IMR-90 (cell line): ENCODE results near the gene HAGHL. TPM values are rescaled to one million over a fixed set of nuclear protein-coding genes. Genes with fewer than 3 reads are reported as not detected.

Experiments used
- ATAC-seq: fragments of 200-7000 bp; cut with Tn5 transposase; 2 replicates; pipeline ENCODE4 v1.9.1; 2020; ENCODE audit warnings: low read depth, mild to moderate bottlenecking, moderate library complexity
- BruUV-seq: library from RNA; stranded (reverse); fragments of 400-500 nt; replicated peaks from 2 replicates; lab custom pipeline; 2021; lab: Mats Ljungman, UMichigan
- CTCF ChIA-PET: fragments of 300-600 bp; formaldehyde crosslinking; extraction: SDS; loops from one replicate; lab custom pipeline; 2021; ENCODE audit warnings: antibody characterized with exemption; lab: Yijun Ruan, JAX
- POLR2A ChIA-PET: fragments of 300-600 bp; sonication (Branson Sonifier 250); formaldehyde crosslinking; loops from one replicate; lab custom pipeline; 2022; ENCODE audit warnings: antibody characterized with exemption; ENCODE audit not compliant: unreplicated experiment; lab: Charles Lee
- DNase-seq: peaks from one replicate; pipeline ENCODE4 v3.0.0; 2013
- H2AFZ ChIP-seq: replicated peaks from 2 replicates; pipeline ENCODE3; 2013; ENCODE audit warnings: low read length, mild to moderate bottlenecking; ENCODE audit not compliant: poor library complexity
- H2AK5ac ChIP-seq: 2 replicates; pipeline ENCODE4 v1.6.1; 2013; ENCODE audit warnings: low read depth, low read length, inconsistent platforms
- H2AK9ac ChIP-seq: replicated peaks from 2 replicates; pipeline ENCODE3; 2013; ENCODE audit warnings: mild to moderate bottlenecking, low read depth, low read length, moderate library complexity; ENCODE audit not compliant: poor library complexity
- H2BK120ac ChIP-seq: 2 replicates; pipeline ENCODE4 v1.6.1; 2013; ENCODE audit warnings: low read depth, low read length, inconsistent platforms
- H2BK15ac ChIP-seq: 3 replicates; pipeline ENCODE4 v1.6.1; 2013; ENCODE audit warnings: low read depth, low read length, inconsistent platforms
- H2BK20ac ChIP-seq: 2 replicates; pipeline ENCODE4 v1.6.1; 2013; ENCODE audit warnings: low read depth, mild to moderate bottlenecking, inconsistent platforms, low read length, moderate library complexity
- H2BK5ac ChIP-seq: 2 replicates; pipeline ENCODE4 v1.6.1; 2013; ENCODE audit warnings: mild to moderate bottlenecking, low read depth, low read length, inconsistent platforms; ENCODE audit not compliant: poor library complexity, severe bottlenecking
- H3K14ac ChIP-seq: replicated peaks from 2 replicates; pipeline ENCODE4 v1.6.1; 2013; ENCODE audit warnings: low read depth, low read length, inconsistent platforms
- H3K18ac ChIP-seq: 2 replicates; pipeline ENCODE4 v1.6.1; 2013; ENCODE audit warnings: low read depth, low read length, control low read depth
- H3K23ac ChIP-seq: 2 replicates; pipeline ENCODE4 v1.6.1; 2013; ENCODE audit warnings: low read depth, low read length, inconsistent platforms
- H3K27ac ChIP-seq: 2 replicates; pipeline ENCODE4 v1.5.1; 2013; ENCODE audit warnings: mild to moderate bottlenecking, control low read depth, low read length; ENCODE audit not compliant: insufficient read depth
- H3K27me3 ChIP-seq: 2 replicates; pipeline ENCODE4 v1.6.1; 2013; ENCODE audit warnings: low read length; ENCODE audit not compliant: control insufficient read depth, insufficient read depth
- H3K36me3 ChIP-seq: 2 replicates; pipeline ENCODE4 v1.6.1; 2013; ENCODE audit warnings: low read length, mixed read lengths; ENCODE audit not compliant: control insufficient read depth, insufficient read depth
- H3K4ac ChIP-seq: 2 replicates; pipeline ENCODE4 v1.6.1; 2013; ENCODE audit warnings: low read depth, low read length, inconsistent platforms
- H3K4me1 ChIP-seq: 2 replicates; pipeline ENCODE4 v1.6.1; 2013; ENCODE audit warnings: low read length, mixed read lengths; ENCODE audit not compliant: control insufficient read depth, insufficient read depth
- H3K4me2 ChIP-seq: 2 replicates; pipeline ENCODE4 v1.6.1; 2013; ENCODE audit warnings: low read depth, mild to moderate bottlenecking, control low read depth, low read length, moderate library complexity
- H3K4me3 ChIP-seq: 2 replicates; pipeline ENCODE4 v1.5.1; 2013; ENCODE audit warnings: low read depth, mild to moderate bottlenecking, control low read depth, low read length, moderate library complexity; ENCODE audit not compliant: insufficient read depth
- H3K56ac ChIP-seq: 2 replicates; pipeline ENCODE4 v1.6.1; 2013; ENCODE audit warnings: low read length, inconsistent platforms; ENCODE audit not compliant: insufficient read depth; ENCODE audit errors: extremely low read depth
- H3K79me1 ChIP-seq, 2 experiments: 2 replicates each; pipeline ENCODE4 v1.6.1; 2013; ENCODE audit warnings: low read length in 2 of 2, inconsistent platforms in 1 of 2, low read depth in 1 of 2
- H3K9ac ChIP-seq: 2 replicates; pipeline ENCODE4 v1.6.1; 2013; ENCODE audit warnings: low read depth, low read length, control low read depth
- H3K9me1 ChIP-seq: 2 replicates; pipeline ENCODE4 v1.6.1; 2013; ENCODE audit warnings: low read length, inconsistent platforms; ENCODE audit not compliant: insufficient read depth
- H3K9me3 ChIP-seq: 2 replicates; pipeline ENCODE4 v1.6.1; 2013; ENCODE audit warnings: low read length; ENCODE audit not compliant: control insufficient read depth, insufficient read depth
- H4K20me1 ChIP-seq: 2 replicates; pipeline ENCODE4 v1.6.1; 2013; ENCODE audit warnings: low read length, inconsistent platforms; ENCODE audit not compliant: insufficient read depth
- H4K5ac ChIP-seq: 2 replicates; pipeline ENCODE4 v1.6.1; 2013; ENCODE audit warnings: mild to moderate bottlenecking, low read depth, low read length, control low read depth
- H4K8ac ChIP-seq, 2 experiments: 2 replicates each; pipeline ENCODE4 v1.6.1; 2013; ENCODE audit warnings: low read depth in 2 of 2, low read length in 2 of 2, control low read depth in 1 of 2, inconsistent platforms in 1 of 2
- H4K91ac ChIP-seq: 2 replicates; pipeline ENCODE4 v1.6.1; 2013; ENCODE audit warnings: low read depth, low read length, inconsistent platforms; ENCODE audit not compliant: insufficient read depth
- RAD21 ChIP-seq: IDR thresholded peaks from 2 replicates; pipeline ENCODE4 v1.6.1; 2012; ENCODE audit warnings: low read length, improper control_type of control experiment
- WGBS, 2 experiments: methylation state at CpG; one replicate each; pipeline versions ENCODE4 v1.1.5 to v1.1.7; 2013; ENCODE audit warnings: missing lambda C conversion rate in 2 of 2; ENCODE audit not compliant: insufficient read length in 1 of 2; ENCODE audit errors: extremely low coverage in 2 of 2; 5-methylcytosine and 5-hydroxymethylcytosine counted together
- dilution Hi-C: fragments of 300-500 bp; cut with HindIII; formaldehyde crosslinking; loops from one replicate; pipeline ENCODE4 v1.14.3; 2018; ENCODE audit warnings: low sequenced_read_pairs; ENCODE audit not compliant: unreplicated experiment
- in situ Hi-C: fragments of 300-500 bp; cut with MboI; formaldehyde crosslinking; loops from 3 replicates; pipeline ENCODE4 v1.14.3; 2019; ENCODE audit warnings: low sequenced_read_pairs, inconsistent platforms, mixed read lengths
- intact Hi-C: fragments of 100-400 bp; cut with micrococcal nuclease; formaldehyde crosslinking; loops from 2 replicates; pipeline ENCODE4 v1.10.0; 2022
- polyA plus RNA-seq, 3 experiments: library from polyadenylated mRNA; depleted of rRNA; stranded (reverse); fragments of >200 nt; gene quantifications; 2 replicates each; pipeline ENCODE4 v1.2.3, GENCODE V29; 2012; ENCODE audit warnings: low replicate concordance in 1 of 3
- total RNA-seq: library from RNA; depleted of rRNA; stranded (reverse); fragments of >200 nt; gene quantifications from 2 replicates; pipeline ENCODE4 v1.2.3, GENCODE V29; 2012
- TF ChIP-seq, protein P1 (sequence below): conservative IDR thresholded peaks from 2 replicates; pipeline ENCODE4 v1.5.1; 2012; ENCODE audit warnings: mild to moderate bottlenecking, low read depth, low read length, improper control_type of control experiment

The HAGHL gene
- total and polyA plus RNA-seq, 2 of the 4 experiments (the other 2 are of a cell fraction): 3.0 to 12.5 TPM

DNA sequence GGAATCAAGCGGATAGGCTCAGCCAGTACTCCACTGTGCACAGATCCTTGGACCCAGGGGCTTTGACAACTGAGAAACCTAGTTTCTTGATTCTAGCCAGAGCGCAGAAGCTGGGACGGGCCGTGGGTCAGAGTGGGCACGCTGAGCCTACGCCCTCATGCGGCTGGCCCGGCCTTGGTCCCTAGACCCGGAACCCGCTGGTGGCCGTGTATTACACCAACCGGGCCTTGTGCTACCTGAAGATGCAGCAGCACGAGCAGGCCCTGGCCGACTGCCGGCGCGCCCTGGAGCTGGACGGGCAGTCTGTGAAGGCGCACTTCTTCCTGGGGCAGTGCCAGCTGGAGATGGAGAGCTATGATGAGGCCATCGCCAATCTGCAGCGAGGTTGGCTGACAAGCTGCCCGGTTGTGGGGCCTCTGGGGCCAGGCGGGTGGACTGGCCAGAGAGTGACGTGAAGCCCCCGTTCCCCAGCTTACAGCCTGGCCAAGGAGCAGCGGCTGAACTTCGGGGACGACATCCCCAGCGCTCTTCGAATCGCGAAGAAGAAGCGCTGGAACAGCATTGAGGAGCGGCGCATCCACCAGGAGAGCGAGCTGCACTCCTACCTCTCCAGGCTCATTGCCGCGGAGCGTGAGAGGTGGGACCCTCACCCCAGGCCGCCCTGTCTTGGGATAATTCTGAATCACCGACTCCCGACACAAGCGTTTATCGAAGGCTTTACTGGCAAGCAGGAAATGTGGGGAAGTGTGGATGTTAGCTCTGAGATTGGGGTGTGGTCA is 45.8 kb upstream of the HAGHL start:
- Histone ChIP-seq H3K27me3 (no peaks in the 10 kb centered on the region), H2BK20ac (no peak overlapping the region), H3K4me3 (peak overlapping the region; percentile 96), H3K4me1 (peaks cover 20% of the 10 kb centered on the region), H3K14ac (0 out of 2 replicates have a peak overlapping the region, but pooled peaks have one; percentile 23), H2BK120ac (no peak overlapping the region), H3K27ac (peak overlapping the region; percentile 82), H3K9me3 (no peaks in the 10 kb centered on the region), H3K56ac (no peak overlapping the region), H3K4ac (no peak overlapping the region), H3K79me1 (peaks cover 9 to 40% of the 10 kb centered on the region in 2 experiments; a peak in 3 of 4 replicates), H4K5ac (no peak overlapping the region; the same call in 1 of the 2 replicates), H3K9me1 (peaks cover 15% of the 10 kb centered on the region), H2BK15ac (no peak overlapping the region), H4K91ac (no peak overlapping the region), H2AK9ac (peak overlapping the region; percentile 95), H3K36me3 (peaks cover 32% of the 10 kb centered on the region), H2BK5ac (peak overlapping the region; percentile 14), H4K20me1 (peaks cover 34% of the 10 kb centered on the region), H4K8ac (no peak overlapping the region; a peak in 1 of 4 replicates), H3K23ac (peak overlapping the region; percentile 39; the same call in 1 of the 2 replicates), H3K18ac (no peak overlapping the region), H3K4me2 (peak overlapping the region; percentile 98), H2AFZ (no peak overlapping the region), H3K9ac (peak overlapping the region; percentile 80), H2AK5ac (peak overlapping the region; percentile 11; the same call in 1 of the 2 replicates)
- ATAC-seq: no peak
- intact Hi-C loops: no loop called here
- POLR2A ChIA-PET: no interaction called here
- TF ChIP-seq, protein P1, sequence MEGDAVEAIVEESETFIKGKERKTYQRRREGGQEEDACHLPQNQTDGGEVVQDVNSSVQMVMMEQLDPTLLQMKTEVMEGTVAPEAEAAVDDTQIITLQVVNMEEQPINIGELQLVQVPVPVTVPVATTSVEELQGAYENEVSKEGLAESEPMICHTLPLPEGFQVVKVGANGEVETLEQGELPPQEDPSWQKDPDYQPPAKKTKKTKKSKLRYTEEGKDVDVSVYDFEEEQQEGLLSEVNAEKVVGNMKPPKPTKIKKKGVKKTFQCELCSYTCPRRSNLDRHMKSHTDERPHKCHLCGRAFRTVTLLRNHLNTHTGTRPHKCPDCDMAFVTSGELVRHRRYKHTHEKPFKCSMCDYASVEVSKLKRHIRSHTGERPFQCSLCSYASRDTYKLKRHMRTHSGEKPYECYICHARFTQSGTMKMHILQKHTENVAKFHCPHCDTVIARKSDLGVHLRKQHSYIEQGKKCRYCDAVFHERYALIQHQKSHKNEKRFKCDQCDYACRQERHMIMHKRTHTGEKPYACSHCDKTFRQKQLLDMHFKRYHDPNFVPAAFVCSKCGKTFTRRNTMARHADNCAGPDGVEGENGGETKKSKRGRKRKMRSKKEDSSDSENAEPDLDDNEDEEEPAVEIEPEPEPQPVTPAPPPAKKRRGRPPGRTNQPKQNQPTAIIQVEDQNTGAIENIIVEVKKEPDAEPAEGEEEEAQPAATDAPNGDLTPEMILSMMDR: peak; percentile 16; the same call in 1 of the 2 replicates
- no peak for TF ChIP-seq RAD21
- WGBS, 2 experiments: 48% methylated on average over 25 of the region's 44 CpGs; no CpG with 5 or more reads in 1 of the 2 experiments
- CTCF ChIA-PET: no interaction called here
- in situ Hi-C loops: no loop called here
- no TSS peak for BruUV-seq
- peak; percentile 49 for DNase-seq
- dilution Hi-C loops: no loop called here
